H9 (cell line): ENCODE measurements around the gene FRMD1. TPM values are rescaled to one million over a fixed set of nuclear protein-coding genes. Genes with fewer than 3 reads are reported as not detected.

ENCODE experiments used
- DNase-seq: peaks from one replicate; pipeline ENCODE4 v3.0.0-alpha.2; 2017
- H2AFZ ChIP-seq: one replicate; pipeline ENCODE4 v1.6.1; 2013; ENCODE audit warnings: mild to moderate bottlenecking, low read length, control low read depth, moderate library complexity
- H2AK5ac ChIP-seq: 2 replicates; pipeline ENCODE4 v1.6.1; 2013; ENCODE audit warnings: low read length, control low read depth, mixed read lengths; ENCODE audit not compliant: insufficient read length
- H2BK120ac ChIP-seq: one replicate; pipeline ENCODE4 v1.6.1; 2013; ENCODE audit warnings: low read depth, mild to moderate bottlenecking, low read length, control low read depth, inconsistent platforms; ENCODE audit not compliant: poor library complexity, severe bottlenecking
- H2BK12ac ChIP-seq: 2 replicates; pipeline ENCODE4 v1.6.1; 2013; ENCODE audit warnings: low read length, control low read depth, mixed read lengths, low read depth; ENCODE audit not compliant: insufficient read length
- H2BK15ac ChIP-seq: 2 replicates; pipeline ENCODE4 v1.6.1; 2013; ENCODE audit warnings: low read depth, low read length, control low read depth
- H2BK20ac ChIP-seq: one replicate; pipeline ENCODE4 v1.6.1; 2013; ENCODE audit warnings: low read depth, mild to moderate bottlenecking, low read length, control low read depth, inconsistent platforms; ENCODE audit not compliant: poor library complexity, severe bottlenecking
- H2BK5ac ChIP-seq: 2 replicates; pipeline ENCODE4 v1.6.1; 2013; ENCODE audit warnings: low read length, control low read depth, mixed read lengths; ENCODE audit not compliant: insufficient read length
- H3K14ac ChIP-seq: 2 replicates; pipeline ENCODE4 v1.6.1; 2013; ENCODE audit warnings: low read length, control low read depth; ENCODE audit not compliant: insufficient read depth
- H3K18ac ChIP-seq: 2 replicates; pipeline ENCODE4 v1.6.1; 2013; ENCODE audit warnings: low read depth, mild to moderate bottlenecking, mixed read lengths, low read length, control low read depth; ENCODE audit not compliant: insufficient read length
- H3K23ac ChIP-seq: 2 replicates; pipeline ENCODE4 v1.6.1; 2013; ENCODE audit warnings: low read length, control low read depth, mixed read lengths, low read depth; ENCODE audit not compliant: insufficient read length
- H3K23me2 ChIP-seq: 2 replicates; pipeline ENCODE4 v1.6.1; 2013; ENCODE audit warnings: low read depth, mild to moderate bottlenecking, mixed read lengths, low read length, control low read depth; ENCODE audit not compliant: insufficient read length, poor library complexity, severe bottlenecking
- H3K27ac ChIP-seq: 2 replicates; pipeline ENCODE4 v1.5.1; 2013; ENCODE audit warnings: low read length, control low read depth, mixed read lengths, low read depth; ENCODE audit not compliant: insufficient read length
- H3K27me3 ChIP-seq: 2 replicates; pipeline ENCODE4 v1.6.1; 2013; ENCODE audit warnings: low read length, control low read depth, inconsistent platforms; ENCODE audit not compliant: insufficient read depth
- H3K4ac ChIP-seq: 2 replicates; pipeline ENCODE4 v1.6.1; 2013; ENCODE audit warnings: low read depth, mild to moderate bottlenecking, control low read depth, inconsistent platforms, low read length, moderate library complexity
- H3K4me1 ChIP-seq: 2 replicates; pipeline ENCODE4 v1.6.1; 2013; ENCODE audit warnings: low read length, control low read depth, inconsistent platforms; ENCODE audit not compliant: insufficient read depth
- H3K4me2 ChIP-seq: 2 replicates; pipeline ENCODE4 v1.6.1; 2013; ENCODE audit warnings: low read length, control low read depth, mixed read lengths; ENCODE audit not compliant: insufficient read length, insufficient read depth
- H3K56ac ChIP-seq: 2 replicates; pipeline ENCODE4 v1.6.1; 2013; ENCODE audit warnings: low read depth, mild to moderate bottlenecking, mixed read lengths, low read length, control low read depth; ENCODE audit not compliant: insufficient read length
- H3K79me1 ChIP-seq: 2 replicates; pipeline ENCODE4 v1.6.1; 2013; ENCODE audit warnings: low read depth, mild to moderate bottlenecking, moderate library complexity, low read length, control low read depth, inconsistent platforms; ENCODE audit not compliant: insufficient read depth, poor library complexity, severe bottlenecking
- H3K79me2 ChIP-seq: 2 replicates; pipeline ENCODE4 v1.6.1; 2013; ENCODE audit warnings: low read length, control low read depth, inconsistent platforms; ENCODE audit not compliant: insufficient read depth
- H3K9ac ChIP-seq: 2 replicates; pipeline ENCODE4 v1.6.1; 2013; ENCODE audit warnings: low read length, control low read depth, mixed read lengths; ENCODE audit not compliant: insufficient read length; ENCODE audit errors: extremely low read depth
- H3K9me3 ChIP-seq: one replicate; pipeline ENCODE4 v1.6.1; 2013; ENCODE audit warnings: low read depth, low read length, inconsistent platforms; ENCODE audit not compliant: control insufficient read depth
- H3T11ph ChIP-seq: one replicate; pipeline ENCODE4 v1.6.1; 2013; ENCODE audit warnings: mild to moderate bottlenecking, low read length, control low read depth, inconsistent platforms
- H4K20me1 ChIP-seq: one replicate; pipeline ENCODE4 v1.6.1; 2013; ENCODE audit not compliant: control insufficient read depth, insufficient read length, insufficient read depth
- H4K5ac ChIP-seq: 2 replicates; pipeline ENCODE4 v1.6.1; 2013; ENCODE audit warnings: low read depth, mild to moderate bottlenecking, mixed read lengths, low read length, control low read depth; ENCODE audit not compliant: insufficient read length
- H4K8ac ChIP-seq: replicated peaks from 2 replicates; pipeline ENCODE4 v1.6.1; 2013; ENCODE audit warnings: low read length, control low read depth, mixed read lengths, low read depth; ENCODE audit not compliant: insufficient read length
- H4K91ac ChIP-seq: 2 replicates; pipeline ENCODE4 v1.6.1; 2013; ENCODE audit warnings: low read depth, mild to moderate bottlenecking, moderate library complexity, mixed read lengths, low read length, control low read depth; ENCODE audit not compliant: insufficient read length
- H3K27ac Mint-ChIP-seq, 3 experiments: 2 replicates in 2 of 3; 3 replicates in 1 of 3; pipeline ENCODE4 v1.8.0; 2020 to 2021; ENCODE audit warnings: mixed read lengths in 3 of 3, mild to moderate bottlenecking in 1 of 3, moderate library complexity in 1 of 3
- H3K27me3 Mint-ChIP-seq: 2 replicates; pipeline ENCODE4 v1.8.0; 2021; ENCODE audit warnings: low read depth, mild to moderate bottlenecking, moderate library complexity, mixed read lengths
- H3K36me3 Mint-ChIP-seq, 3 experiments: 2 replicates in 2 of 3; 3 replicates in 1 of 3; pipeline ENCODE4 v1.8.0; 2020 to 2021; ENCODE audit warnings: low read depth in 3 of 3, mixed read lengths in 3 of 3; ENCODE audit not compliant: insufficient read depth in 1 of 3
- H3K4me1 Mint-ChIP-seq, 2 experiments: 2 replicates each; pipeline ENCODE4 v1.8.0; 2020; ENCODE audit warnings: mixed read lengths in 2 of 2
- H3K4me3 Mint-ChIP-seq, 2 experiments: 2 replicates in 1 of 2; 3 replicates in 1 of 2; pipeline ENCODE4 v1.8.0; 2020 to 2021; ENCODE audit warnings: mild to moderate bottlenecking in 2 of 2, mixed read lengths in 2 of 2, moderate library complexity in 1 of 2
- H3K9me3 Mint-ChIP-seq, 2 experiments: 2 replicates in 1 of 2; 3 replicates in 1 of 2; pipeline ENCODE4 v1.8.0; 2020; ENCODE audit warnings: mild to moderate bottlenecking in 2 of 2, mixed read lengths in 2 of 2, moderate library complexity in 1 of 2
- WGBS: extraction: QIAGEN DNeasy Blood & Tissue Kit; methylation state at CpG from one replicate; pipeline ENCODE4 v1.1.7; 2013; ENCODE audit warnings: missing lambda C conversion rate, low lambda C conversion rate, mixed read lengths; ENCODE audit not compliant: insufficient read length; ENCODE audit errors: extremely low coverage; 5-methylcytosine and 5-hydroxymethylcytosine counted together
- total RNA-seq: library from RNA; stranded (reverse); gene quantifications from 2 replicates; pipeline ENCODE4 v1.2.1, GENCODE V29; 2021
- TF ChIP-seq, protein P1 (sequence below): fragments of 200-600 bp; sonication (generic); conservative IDR thresholded peaks from 3 replicates; pipeline ENCODE4 v1.8.0; 2021; ENCODE audit warnings: antibody characterized with exemption, mild to moderate bottlenecking

Gene FRMD1
- total RNA-seq, 1 experiment from 2014 or later: not detected

DNA sequence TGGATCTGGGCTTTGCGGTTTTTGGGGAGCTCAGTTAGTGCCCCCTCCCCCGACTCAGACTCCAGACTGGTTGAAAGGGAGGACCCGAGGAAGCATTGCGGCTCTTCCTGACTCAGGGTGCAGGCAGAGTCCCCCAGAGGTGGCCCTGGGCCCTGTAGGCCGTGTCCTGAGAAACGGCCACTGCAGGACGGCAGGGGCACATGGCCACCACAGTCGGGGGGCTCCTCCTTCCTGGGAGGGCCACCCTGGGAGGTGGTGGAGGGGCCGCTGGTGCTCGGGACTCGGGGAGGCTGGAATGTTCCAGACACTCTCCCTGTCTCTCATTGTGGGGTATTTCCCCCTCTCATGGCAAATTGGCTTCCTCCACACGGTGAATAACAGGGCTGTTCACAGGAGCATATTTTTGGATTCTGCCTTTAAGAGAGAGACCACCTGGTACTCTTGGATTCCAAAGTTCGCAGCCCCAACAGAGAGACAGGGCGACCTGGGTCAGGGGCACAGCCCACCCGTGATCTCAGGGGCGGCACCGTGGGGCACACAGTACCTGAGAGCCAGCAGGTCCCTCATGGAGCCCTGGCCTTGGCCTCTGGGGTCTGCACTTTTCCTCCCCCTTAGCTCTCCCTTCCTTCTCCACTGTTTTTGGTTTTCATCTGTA is 35.7 kb downstream of the FRMD1 start:
- H3K27ac ChIP-seq: no peak overlapping the region
- H3K18ac ChIP-seq: no peak overlapping the region
- H3T11ph ChIP-seq: no peak overlapping the region
- H3K79me2 ChIP-seq: no peaks in the 10 kb centered on the region
- H3K9me3 ChIP-seq: peaks cover 28% of the 10 kb centered on the region
- no peak overlapping the region for H3K9ac ChIP-seq
- no peaks in the 10 kb centered on the region for H4K20me1 ChIP-seq
- peaks cover 3% of the 10 kb centered on the region for H3K23me2 ChIP-seq
- H3K36me3 Mint-ChIP-seq: peaks cover 13 to 36% (median 24%) of the 10 kb centered on the region in 3 experiments
- no peak overlapping the region for H4K8ac ChIP-seq
- H3K27me3 Mint-ChIP-seq: peaks cover 7% of the 10 kb centered on the region
- no peak overlapping the region for H2BK15ac ChIP-seq
- peaks cover 29 to 38% of the 10 kb centered on the region in 2 experiments for H3K9me3 Mint-ChIP-seq
- H4K91ac ChIP-seq: no peak overlapping the region
- H3K56ac ChIP-seq: no peak overlapping the region
- H3K27ac Mint-ChIP-seq: no peak overlapping the region
- H2BK20ac ChIP-seq: no peak overlapping the region
- no peak overlapping the region for H3K4me3 Mint-ChIP-seq
- no peak overlapping the region for H3K4ac ChIP-seq
- H3K23ac ChIP-seq: no peak overlapping the region
- H3K4me1 Mint-ChIP-seq: no peaks in the 10 kb centered on the region
- TF ChIP-seq, protein P1, sequence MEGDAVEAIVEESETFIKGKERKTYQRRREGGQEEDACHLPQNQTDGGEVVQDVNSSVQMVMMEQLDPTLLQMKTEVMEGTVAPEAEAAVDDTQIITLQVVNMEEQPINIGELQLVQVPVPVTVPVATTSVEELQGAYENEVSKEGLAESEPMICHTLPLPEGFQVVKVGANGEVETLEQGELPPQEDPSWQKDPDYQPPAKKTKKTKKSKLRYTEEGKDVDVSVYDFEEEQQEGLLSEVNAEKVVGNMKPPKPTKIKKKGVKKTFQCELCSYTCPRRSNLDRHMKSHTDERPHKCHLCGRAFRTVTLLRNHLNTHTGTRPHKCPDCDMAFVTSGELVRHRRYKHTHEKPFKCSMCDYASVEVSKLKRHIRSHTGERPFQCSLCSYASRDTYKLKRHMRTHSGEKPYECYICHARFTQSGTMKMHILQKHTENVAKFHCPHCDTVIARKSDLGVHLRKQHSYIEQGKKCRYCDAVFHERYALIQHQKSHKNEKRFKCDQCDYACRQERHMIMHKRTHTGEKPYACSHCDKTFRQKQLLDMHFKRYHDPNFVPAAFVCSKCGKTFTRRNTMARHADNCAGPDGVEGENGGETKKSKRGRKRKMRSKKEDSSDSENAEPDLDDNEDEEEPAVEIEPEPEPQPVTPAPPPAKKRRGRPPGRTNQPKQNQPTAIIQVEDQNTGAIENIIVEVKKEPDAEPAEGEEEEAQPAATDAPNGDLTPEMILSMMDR: no peak
- no peak overlapping the region for H4K5ac ChIP-seq
- H3K14ac ChIP-seq: no peak overlapping the region
- H3K4me1 ChIP-seq: no peaks in the 10 kb centered on the region
- WGBS: no CpG with 5 or more reads among the region's 17 CpGs
- no peak overlapping the region for H2AFZ ChIP-seq
- H2BK12ac ChIP-seq: no peak overlapping the region
- no peaks in the 10 kb centered on the region for H3K79me1 ChIP-seq
- H2BK120ac ChIP-seq: no peak overlapping the region
- H2BK5ac ChIP-seq: no peak overlapping the region
- DNase-seq: no peak
- no peaks in the 10 kb centered on the region for H3K27me3 ChIP-seq
- H3K4me2 ChIP-seq: no peak overlapping the region
- H2AK5ac ChIP-seq: no peak overlapping the region
